ENCODE data around the gene TTC27. TPM values are rescaled to one million over a fixed set of nuclear protein-coding genes. Genes with fewer than 3 reads are reported as not detected.
A peak's percentile ranks its signal among the peaks of the same experiment; 100 is the strongest.

TTC27 gene
- total RNA-seq, 6 experiments from 2014 or later: 20.0 to 24.7 (median 23.9) TPM

- DNase-seq: no peak
- Mint-ChIP-seq H3K4me1 (ENCODE audit: low read depth) (peaks cover 11% of the 10 kb centered on the region), H3K27ac (no peak overlapping the region), H3K4me3 (no peak overlapping the region), H3K9me3 (no peaks in the 10 kb centered on the region), H3K36me3 (ENCODE audit: low read depth) (peaks cover 7% of the 10 kb centered on the region), H3K27me3 (ENCODE audit: insufficient read depth) (no peaks in the 10 kb centered on the region)
- TF ChIP-seq, protein P1, sequence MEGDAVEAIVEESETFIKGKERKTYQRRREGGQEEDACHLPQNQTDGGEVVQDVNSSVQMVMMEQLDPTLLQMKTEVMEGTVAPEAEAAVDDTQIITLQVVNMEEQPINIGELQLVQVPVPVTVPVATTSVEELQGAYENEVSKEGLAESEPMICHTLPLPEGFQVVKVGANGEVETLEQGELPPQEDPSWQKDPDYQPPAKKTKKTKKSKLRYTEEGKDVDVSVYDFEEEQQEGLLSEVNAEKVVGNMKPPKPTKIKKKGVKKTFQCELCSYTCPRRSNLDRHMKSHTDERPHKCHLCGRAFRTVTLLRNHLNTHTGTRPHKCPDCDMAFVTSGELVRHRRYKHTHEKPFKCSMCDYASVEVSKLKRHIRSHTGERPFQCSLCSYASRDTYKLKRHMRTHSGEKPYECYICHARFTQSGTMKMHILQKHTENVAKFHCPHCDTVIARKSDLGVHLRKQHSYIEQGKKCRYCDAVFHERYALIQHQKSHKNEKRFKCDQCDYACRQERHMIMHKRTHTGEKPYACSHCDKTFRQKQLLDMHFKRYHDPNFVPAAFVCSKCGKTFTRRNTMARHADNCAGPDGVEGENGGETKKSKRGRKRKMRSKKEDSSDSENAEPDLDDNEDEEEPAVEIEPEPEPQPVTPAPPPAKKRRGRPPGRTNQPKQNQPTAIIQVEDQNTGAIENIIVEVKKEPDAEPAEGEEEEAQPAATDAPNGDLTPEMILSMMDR (IDR thresholded peaks at IDR 0.05): no peak
These were observed 40.4 kb downstream of the TTC27 start for GRCh38 chr2:32668254-32668653.

DNA sequence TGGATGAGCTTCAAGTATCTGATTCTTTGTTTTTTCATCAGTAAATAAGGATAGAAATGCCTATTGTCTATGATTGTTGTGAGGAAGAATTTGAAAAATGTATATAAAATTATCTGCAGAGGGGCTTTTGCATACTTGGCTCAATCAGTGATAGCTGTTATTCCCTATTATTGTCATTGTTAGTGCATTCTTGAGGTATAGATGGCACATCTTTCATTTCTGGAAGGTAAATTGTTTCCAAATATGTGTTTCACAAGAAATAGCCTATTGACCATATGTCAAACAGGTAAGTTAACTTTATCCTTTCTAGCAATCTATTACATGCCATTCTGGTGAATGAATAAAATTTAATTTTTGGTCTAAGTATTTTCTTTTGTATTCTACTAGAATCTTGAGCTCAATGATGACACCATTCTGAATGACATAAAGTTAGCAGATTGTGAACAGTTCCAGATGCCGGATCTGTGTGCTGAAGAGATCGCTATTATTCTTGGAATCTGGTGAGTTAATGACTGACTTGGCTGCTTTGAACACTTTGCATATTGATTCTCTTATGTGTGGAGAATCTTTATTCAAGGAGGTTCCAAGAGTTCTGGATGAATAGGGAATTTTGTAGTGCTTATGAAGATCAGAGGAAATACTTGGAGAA, 44.2 kb downstream of the TTC27 start:
- TF ChIP-seq, protein P1 (IDR thresholded peaks at IDR 0.05): no peak
- Mint-ChIP-seq H3K27me3 (ENCODE audit: insufficient read depth) (no peaks in the 10 kb centered on the region), H3K4me3 (no peak overlapping the region), H3K9me3 (no peaks in the 10 kb centered on the region), H3K27ac (no peak overlapping the region; the same call in 1 of the 2 replicates), H3K36me3 (ENCODE audit: low read depth) (peaks cover 11% of the 10 kb centered on the region), H3K4me1 (ENCODE audit: low read depth) (peaks cover 11% of the 10 kb centered on the region)
- DNase-seq: no peak

- Mint-ChIP-seq H3K27ac (no peak overlapping the region), H3K27me3 (ENCODE audit: insufficient read depth) (no peaks in the 10 kb centered on the region), H3K36me3 (ENCODE audit: low read depth) (peaks cover 10% of the 10 kb centered on the region; the same call in 1 of the 2 replicates), H3K4me3 (no peak overlapping the region), H3K9me3 (no peaks in the 10 kb centered on the region), H3K4me1 (ENCODE audit: low read depth) (peaks cover 25% of the 10 kb centered on the region)
- peak; percentile 53 for DNase-seq
- TF ChIP-seq, protein P1 (IDR thresholded peaks at IDR 0.05): peak; percentile 31; the same call in 1 of the 2 replicates
These were observed 51.0 kb downstream of the TTC27 start for GRCh38 chr2:32678825-32679224.

- no peak for DNase-seq
- no peaks in the 10 kb centered on the region for H3K27me3 Mint-ChIP-seq (ENCODE audit: insufficient read depth)
- no peak overlapping the region for H3K4me3 Mint-ChIP-seq
- H3K27ac Mint-ChIP-seq: no peak overlapping the region
- peaks cover 25% of the 10 kb centered on the region for H3K4me1 Mint-ChIP-seq (ENCODE audit: low read depth)
- 0 out of 2 replicates have a peak, but pooled peaks cover 4% of the 10 kb centered on the region for H3K36me3 Mint-ChIP-seq (ENCODE audit: low read depth)
- no peaks in the 10 kb centered on the region for H3K9me3 Mint-ChIP-seq
- TF ChIP-seq, protein P1 (IDR thresholded peaks at IDR 0.05): no peak
These were observed 53.1 kb downstream of the TTC27 start for GRCh38 chr2:32680942-32681341.

DNA sequence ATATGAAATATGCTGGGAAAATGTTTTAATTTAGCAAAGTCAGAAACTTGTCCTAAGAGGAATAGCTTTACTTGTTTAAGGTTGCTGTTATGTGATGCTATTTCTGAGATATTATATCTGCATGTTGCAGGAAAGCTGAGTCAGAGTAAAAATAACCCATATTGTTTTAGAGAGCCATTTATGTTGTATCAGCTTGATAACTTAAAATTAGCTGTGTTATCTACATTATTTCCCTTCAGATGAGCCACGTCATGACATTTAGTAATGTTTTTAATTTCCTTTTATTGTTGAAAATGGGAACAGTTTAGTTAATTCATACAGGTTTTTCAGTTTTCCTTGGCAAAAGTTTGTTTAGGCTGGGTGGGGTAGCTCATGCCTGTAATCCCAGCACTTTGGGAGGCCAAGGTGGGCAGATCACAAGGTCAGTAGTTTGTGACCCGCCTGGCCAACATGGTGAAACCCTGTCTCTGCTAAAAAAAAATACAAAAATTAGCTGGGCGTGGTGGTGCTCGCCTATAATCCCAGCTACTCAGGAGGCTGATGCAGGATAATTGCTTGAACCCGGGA, 55.8 kb downstream of the TTC27 start:
- TF ChIP-seq, protein P1 (IDR thresholded peaks at IDR 0.05): no peak
- Mint-ChIP-seq H3K4me3 (no peak overlapping the region), H3K27ac (no peak overlapping the region), H3K27me3 (ENCODE audit: insufficient read depth) (no peaks in the 10 kb centered on the region), H3K4me1 (ENCODE audit: low read depth) (peaks cover 37% of the 10 kb centered on the region), H3K9me3 (no peaks in the 10 kb centered on the region), H3K36me3 (ENCODE audit: low read depth) (0 out of 2 replicates have a peak, but pooled peaks cover 4% of the 10 kb centered on the region)
- no peak for DNase-seq
